ENCODE data around the gene CD46.

- TF ChIP-seq POLR2AphosphoS5 (IDR thresholded peaks at IDR 0.05; ENCODE audit: low read depth, low read length) (no peak), REST (IDR thresholded peaks at IDR 0.05; ENCODE audit: insufficient read depth in 1 of 2, low read depth in 2 of 2, low read length in 2 of 2) (no peak), TAF1 (IDR thresholded peaks at IDR 0.05; ENCODE audit: borderline replicate concordance, insufficient read depth, low read length) (no peak), SIN3A (IDR thresholded peaks at IDR 0.05; ENCODE audit: borderline replicate concordance, insufficient read depth, low read length) (no peak)
Measured at GRCh38 chr1:207793327-207793726, 41.5 kb downstream of the CD46 start.
